Caki2 (cell line): ENCODE measurements around the gene ULK1. TPM values are rescaled to one million over a fixed set of nuclear protein-coding genes. Genes with fewer than 3 reads are reported as not detected.
A peak's percentile ranks its signal among the peaks of the same experiment; 100 is the strongest.
"Not testable (repeated sequence)": the region's sequence is repeated elsewhere in the genome, so short reads cannot be mapped to it uniquely, and the experiment has no call there.

Experiments
- DNase-seq: peaks from one replicate; pipeline ENCODE4 v3.0.0-alpha.2; 2015; ENCODE audit warnings: low read depth
- in situ Hi-C: cut with HindIII; loops from 2 replicates; pipeline ENCODE4 v1.10.0; 2016; ENCODE audit warnings: low sequenced_read_pairs, low pct_unique_long_range_greater_than_20kb, mixed read lengths
- total RNA-seq: library from RNA; depleted of rRNA; stranded (reverse); fragments of >200 nt; shearing (Covaris generic); gene quantifications from 2 replicates; pipeline ENCODE4 v1.2.3, GENCODE V29; 2014; ENCODE audit warnings: low replicate concordance

The ULK1 gene
- total RNA-seq, 1 experiment from 2014 or later: 3.7 TPM

- in situ Hi-C loops: no loop called here
- DNase-seq: peak; percentile 96
Observed at GRCh38 chr12:131860472-131861260, 33.8 kb upstream of the ULK1 start.

- in situ Hi-C loops: no loop called here
- DNase-seq: no peak
Observed at GRCh38 chr12:131861261-131862083, 33.0 kb upstream of the ULK1 start.

DNA sequence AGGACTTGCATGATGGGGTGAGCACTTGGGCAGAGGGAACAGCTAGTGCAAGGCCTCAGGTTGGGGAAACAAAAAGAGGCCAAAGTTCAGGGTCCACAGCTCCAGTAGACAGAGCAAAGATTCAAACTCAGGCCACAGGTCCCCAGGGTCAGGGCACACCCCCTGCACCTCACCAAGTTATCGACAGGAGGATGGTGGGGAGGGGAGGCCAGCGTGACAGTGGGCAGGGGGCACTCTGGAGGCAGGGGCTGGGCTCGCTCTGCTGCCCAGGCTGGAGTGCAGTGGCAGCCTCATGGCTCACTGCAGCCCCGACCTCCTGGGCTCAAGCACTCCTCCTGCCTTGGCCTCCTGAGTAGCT lies 32.4 kb upstream of the ULK1 start:
- DNase-seq: no peak
- in situ Hi-C loops: no loop called here

- no peak for DNase-seq
- in situ Hi-C loops: no loop called here
Observed at GRCh38 chr12:131862600-131862993, 31.8 kb upstream of the ULK1 start.

- in situ Hi-C loops: no loop called here
- DNase-seq: no peak
Observed at GRCh38 chr12:131862994-131863710, 31.3 kb upstream of the ULK1 start.

GRCh38 chr12:131863711-131864396 lies 30.6 kb upstream of the ULK1 start:
- no peak for DNase-seq
- in situ Hi-C loops: no loop called here

DNA sequence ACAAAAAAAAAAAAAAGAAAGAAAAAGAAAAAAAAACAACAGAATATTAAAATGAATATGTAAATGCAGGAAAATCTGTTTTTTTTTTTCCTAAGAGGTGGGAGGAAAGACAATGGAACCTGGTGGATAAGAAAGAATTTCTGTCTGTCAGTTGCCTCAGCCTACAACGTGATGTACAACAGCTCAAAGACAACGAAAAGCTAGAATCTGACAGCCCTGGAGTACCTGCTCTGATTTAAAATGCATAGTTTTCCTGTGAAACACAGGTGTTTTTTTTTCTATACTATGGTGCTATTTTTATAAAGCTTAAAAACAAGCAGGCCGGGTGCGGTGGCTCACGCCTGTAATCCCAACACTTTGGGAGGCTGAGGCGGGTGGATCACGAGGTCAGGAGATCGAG lies 30.0 kb upstream of the ULK1 start:
- DNase-seq: no peak
- in situ Hi-C loops: no loop called here

GRCh38 chr12:131865180-131865875 lies 29.1 kb upstream of the ULK1 start:
- in situ Hi-C loops: no loop called here
- DNase-seq: peak; percentile 96

DNA sequence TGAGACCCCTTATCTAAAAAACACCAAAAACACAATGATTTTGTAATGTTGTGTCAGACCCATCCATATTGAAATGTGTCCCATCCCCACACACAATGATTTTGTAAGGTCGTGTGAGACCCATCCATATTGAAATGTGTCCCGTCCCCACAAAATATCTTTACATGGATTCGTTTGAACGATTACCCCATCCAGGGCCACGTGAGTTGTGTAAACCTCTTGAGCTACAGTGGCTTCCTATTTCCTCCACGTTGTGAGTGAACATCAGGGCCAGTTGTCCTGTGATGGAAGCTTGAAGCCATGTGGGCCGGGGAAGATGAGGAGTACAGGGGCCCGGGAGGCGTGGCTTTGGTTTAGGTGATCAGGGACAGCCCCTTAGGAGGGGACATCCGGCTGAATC lies 27.0 kb upstream of the ULK1 start:
- DNase-seq: no peak
- in situ Hi-C loops: no loop called here

DNA sequence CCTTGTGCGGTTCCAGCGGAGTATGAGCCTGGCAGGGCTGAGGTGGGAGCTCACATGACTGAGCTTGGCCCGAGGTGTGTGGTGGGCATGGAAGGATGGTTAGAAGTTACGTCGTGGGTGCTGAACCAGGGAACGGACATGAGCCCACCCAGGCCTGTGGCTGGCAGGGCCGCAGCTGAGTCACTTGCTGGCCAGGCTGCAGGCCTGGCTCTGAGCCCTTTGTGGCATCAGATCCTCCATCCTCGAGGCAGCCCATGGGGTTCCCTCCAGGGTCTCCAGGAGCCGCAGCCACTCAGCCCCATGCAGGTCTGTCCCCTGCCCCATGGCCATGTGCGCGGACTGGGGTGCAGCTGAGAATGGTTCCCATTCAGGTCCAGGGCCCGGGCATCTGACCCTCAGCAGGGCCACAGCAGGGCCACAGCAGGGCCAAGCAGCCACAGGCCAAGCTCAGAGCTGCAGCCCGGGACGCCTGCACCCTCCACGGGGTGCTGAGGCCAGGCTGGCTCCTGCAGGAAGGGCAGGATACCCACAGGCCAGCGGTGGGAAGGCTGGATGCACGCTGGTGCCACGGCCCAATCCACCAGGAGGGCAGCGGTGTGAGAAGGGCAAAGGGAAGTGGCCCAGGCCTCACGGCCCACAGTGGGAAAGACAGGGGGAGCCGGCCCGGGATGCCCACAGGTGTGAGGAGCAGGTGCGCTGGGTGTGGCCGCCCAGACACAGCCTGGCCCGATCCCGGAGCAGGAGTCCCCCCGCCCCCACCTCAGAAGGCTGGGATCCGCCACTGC lies 26.3 kb upstream of the ULK1 start:
- peak; percentile 29 for DNase-seq

GRCh38 chr12:131869871-131870418 lies 24.5 kb upstream of the ULK1 start:
- peak; percentile 77 for DNase-seq
- in situ Hi-C loops: no loop called here

More for the DNA sequence above, 26.3 kb upstream of the ULK1 start:
- in situ Hi-C loops: no loop called here

GRCh38 chr12:131871677-131872076 lies 22.7 kb upstream of the ULK1 start:
- no peak for DNase-seq
- in situ Hi-C loops: no loop called here

GRCh38 chr12:131872154-131873051 lies 22.0 kb upstream of the ULK1 start:
- in situ Hi-C loops: no loop called here
- peak; percentile 68 for DNase-seq

DNA sequence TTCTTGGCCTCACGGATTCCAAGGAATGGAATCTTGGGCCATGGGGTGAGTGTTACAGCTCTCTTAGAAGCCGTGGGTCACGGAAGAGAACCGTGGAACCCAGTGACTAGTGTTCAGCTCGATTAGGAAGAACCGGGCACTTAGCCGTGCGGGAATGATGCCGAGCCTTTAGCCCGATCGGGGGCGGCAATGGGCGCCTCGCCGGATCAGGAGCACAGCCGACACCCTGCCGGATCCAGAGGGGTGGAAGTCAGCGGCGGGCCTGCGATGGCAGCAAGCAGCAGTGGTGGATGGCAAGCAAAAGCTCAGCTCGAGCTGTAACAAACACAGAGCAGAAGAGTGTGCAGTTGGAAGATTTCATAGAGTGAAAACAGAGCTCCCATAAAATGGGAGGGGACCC lies 21.1 kb upstream of the ULK1 start:
- DNase-seq: no peak
- in situ Hi-C loops: no loop called here

DNA sequence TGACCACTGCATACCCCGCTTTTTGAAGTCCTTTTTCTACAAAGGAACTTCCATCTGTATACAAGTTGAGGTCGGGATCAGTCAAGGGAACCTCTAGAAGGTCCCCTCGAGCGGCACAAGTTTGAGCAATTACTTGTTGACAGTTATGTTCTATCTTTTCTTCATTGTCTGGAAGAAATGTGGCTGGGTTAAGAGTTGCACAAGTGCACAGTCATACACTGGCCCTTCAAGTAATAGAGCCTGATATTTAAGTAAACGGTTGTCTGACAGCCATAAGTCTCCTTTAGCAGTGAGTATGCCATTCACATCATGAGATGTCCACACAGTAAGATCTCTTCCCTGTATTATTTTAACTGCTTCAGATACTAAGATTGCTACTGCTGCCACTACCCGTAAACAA lies 19.4 kb upstream of the ULK1 start:
- DNase-seq, in situ Hi-C loops: not testable (repeated sequence)

- in situ Hi-C loops, DNase-seq: not testable (repeated sequence)
Observed at GRCh38 chr12:131877216-131877615, 17.2 kb upstream of the ULK1 start.
